Stimulated activated CD4-positive, alpha-beta T cell treated with anti-CD3 and anti-CD28 coated beads, Interleukin-1b, Interleukin-23, amount 100 ng/mL, for 1 hour (primary cell): ENCODE data around the gene CTDSP1.

Experiments
- DNase-seq, 2 donors: peaks; one replicate each; pipeline ENCODE4 v3.0.0-alpha.2; 2020; ENCODE audit warnings: low read depth in 2 of 2

The CTDSP1 gene

GRCh38 chr2:218399391-218400166, at the start of gene CTDSP1:
TSS of gene CTDSP1 (plus strand) at chr2:218399868. CDS start at chr2:218400091, 223 bp downstream.
- peak; percentile 74 to 87 for DNase-seq

- no peak for DNase-seq
These were observed 45.6 kb upstream of the CTDSP1 start for GRCh38 chr2:218354045-218354444.

GRCh38 chr2:218354850-218355443, 44.7 kb upstream of the CTDSP1 start:
- no peak for DNase-seq

GRCh38 chr2:218357236-218358177, 42.2 kb upstream of the CTDSP1 start:
- no peak for DNase-seq

- no peak for DNase-seq
These were observed 39.2 kb upstream of the CTDSP1 start for GRCh38 chr2:218360453-218360852.

- no peak for DNase-seq
These were observed 37.1 kb upstream of the CTDSP1 start for GRCh38 chr2:218362606-218363005.

- DNase-seq: no peak
These were observed 35.9 kb upstream of the CTDSP1 start for GRCh38 chr2:218363736-218364135.

GRCh38 chr2:218364196-218364595, 35.5 kb upstream of the CTDSP1 start:
- no peak for DNase-seq

GRCh38 chr2:218366621-218367414, 32.9 kb upstream of the CTDSP1 start:
- no peak for DNase-seq

- DNase-seq: peak; percentile 41 to 49
These were observed 32.1 kb upstream of the CTDSP1 start for GRCh38 chr2:218367415-218368149.

GRCh38 chr2:218368150-218368528, 31.5 kb upstream of the CTDSP1 start:
- DNase-seq: no peak

- no peak for DNase-seq
These were observed 31.0 kb upstream of the CTDSP1 start for GRCh38 chr2:218368621-218369153.

- DNase-seq: no peak
These were observed 30.3 kb upstream of the CTDSP1 start for GRCh38 chr2:218369330-218369729.

- DNase-seq: no peak
These were observed 29.1 kb upstream of the CTDSP1 start for GRCh38 chr2:218370410-218371063.

- DNase-seq: no peak
These were observed 27.7 kb upstream of the CTDSP1 start for GRCh38 chr2:218371983-218372350.

- no peak for DNase-seq
These were observed 24.9 kb upstream of the CTDSP1 start for GRCh38 chr2:218374795-218375194.

GRCh38 chr2:218375212-218375611, 24.5 kb upstream of the CTDSP1 start:
- DNase-seq: no peak

GRCh38 chr2:218378053-218378452, 21.6 kb upstream of the CTDSP1 start:
- DNase-seq: no peak

- DNase-seq: no peak
These were observed 17.7 kb upstream of the CTDSP1 start, which contains the start of gene SLC11A1 for GRCh38 chr2:218381916-218382366. TSS of gene SLC11A1 (plus strand) at chr2:218382273. CDS start at chr2:218382369, 96 bp downstream.

- no peak for DNase-seq
These were observed 16.9 kb upstream of the CTDSP1 start for GRCh38 chr2:218382785-218383184.
